NB4 (cell line): Measurements from ENCODE around the gene ARMH4.

Experiments used
- CTCF ChIP-seq: IDR thresholded peaks from one replicate; pipeline ENCODE4 v1.5.1; 2012; ENCODE audit warnings: low read depth, low read length
- MYC ChIP-seq: IDR thresholded peaks from 2 replicates; pipeline ENCODE4 v1.6.1; 2011; ENCODE audit warnings: low read depth, low read length
- POLR2A ChIP-seq: IDR thresholded peaks from 2 replicates; pipeline ENCODE4 v1.6.1; 2011; ENCODE audit warnings: mild to moderate bottlenecking; ENCODE audit not compliant: insufficient read length; ENCODE audit errors: extremely low read depth

GRCh38 chr14:58085877-58086276 lies 66.1 kb downstream of the ARMH4 start:
- TF ChIP-seq CTCF: no peak
- no peak for TF ChIP-seq POLR2A
- TF ChIP-seq MYC: no peak
